ENCODE results near the gene BCKDK.
"Not testable (repeated sequence)": the region's sequence is repeated elsewhere in the genome, so short reads cannot be mapped to it uniquely, and the experiment has no call there.

BCKDK gene

GRCh38 chr16:31100876-31101641, 7.1 kb upstream of the BCKDK start:
- not testable (repeated sequence) for DNase-seq

GRCh38 chr16:31105677-31106213, 2.4 kb upstream of the BCKDK start:
- DNase-seq: peak; percentile 94 to 97

- no peak for DNase-seq
Measured at GRCh38 chr16:31106509-31107464, 1.4 kb upstream of the BCKDK start.

GRCh38 chr16:31107465-31107867, 720 bp upstream of the BCKDK start:
- peak; percentile 65 to 69 for DNase-seq

GRCh38 chr16:31108794-31109558, 790 bp downstream of the BCKDK start:
- no peak for DNase-seq

- no peak for DNase-seq
Measured at GRCh38 chr16:31109622-31110021, 1.4 kb downstream of the BCKDK start.

GRCh38 chr16:31110106-31111034, 2.2 kb downstream of the BCKDK start:
- DNase-seq: no peak

- DNase-seq: no peak
Measured at GRCh38 chr16:31111881-31112466, 3.8 kb downstream of the BCKDK start.

- DNase-seq: no peak
Measured at GRCh38 chr16:31112711-31113110, 4.5 kb downstream of the BCKDK start.

GRCh38 chr16:31113121-31114120, 5.2 kb downstream of the BCKDK start:
- DNase-seq: no peak

GRCh38 chr16:31114468-31114867, 6.3 kb downstream of the BCKDK start:
- no peak for DNase-seq

- DNase-seq: peak; percentile 98
Measured at GRCh38 chr16:31117384-31118222, 9.4 kb downstream of the BCKDK start, which contains the start of gene KAT8. Gene KAT8, plus strand, starts transcription at chr16:31117664. Its CDS starts 18 bp downstream, at chr16:31117682.

GRCh38 chr16:31118223-31119155, 10.3 kb downstream of the BCKDK start:
- no peak for DNase-seq

- no peak for DNase-seq
Measured at GRCh38 chr16:31120129-31120528, 11.9 kb downstream of the BCKDK start.

GRCh38 chr16:31125844-31126243, 17.7 kb downstream of the BCKDK start:
- DNase-seq: no peak

- no peak for DNase-seq
Measured at GRCh38 chr16:31127182-31127581, 19.0 kb downstream of the BCKDK start.

GRCh38 chr16:31128711-31129567, 20.8 kb downstream of the BCKDK start:
- DNase-seq: no peak

Data from activated T-cell treated with anti-CD3 and anti-CD28 coated beads, Interleukin-2, amount 50 U/mL, for 48 hours (primary cell).